ENCODE measurements around the gene KCNK7. TPM values are rescaled to one million over a fixed set of nuclear protein-coding genes. Genes with fewer than 3 reads are reported as not detected.

KCNK7 gene
- total RNA-seq, 3 donors from 2014 or later (not counting 1 experiment from before 2014, with no cell fraction given) = 6.3 to 11.2 (median 7.1) TPM

GRCh38 chr11:65586247-65586630 is 9.4 kb downstream of the KCNK7 start:
- WGBS (ENCODE audit: insufficient coverage) = 92% methylated on average over 4 of the region's 4 CpGs
- ATAC-seq (no peak), DNase-seq (no peak)
- H3K4me3 ChIP-seq (ENCODE audit: low read length) = no peak overlapping the region
- no peaks in the 10 kb centered on the region for H3K9me3 ChIP-seq (ENCODE audit: control insufficient read depth, insufficient read depth, low read length)
- no peaks in the 10 kb centered on the region for H3K27me3 ChIP-seq (ENCODE audit: control insufficient read depth, insufficient read depth, low read length)
- H3K27ac Mint-ChIP-seq = peak overlapping the region; percentile 52 to 60
- intact Hi-C loops (cut with micrococcal nuclease) = loop anchor here (10.0 kb wide), 1 partner anchor 221 kb away; no protein-coding TSS in a partner anchor
- no peak overlapping the region for H3K4me3 Mint-ChIP-seq
- no peaks in the 10 kb centered on the region for H3K9me3 Mint-ChIP-seq
- H3K36me3 Mint-ChIP-seq = no peaks in the 10 kb centered on the region
- no peak for TF ChIP-seq CTCF (IDR thresholded peaks at IDR 0.05)
- peaks cover 40% of the 10 kb centered on the region for H3K4me1 ChIP-seq (ENCODE audit: control insufficient read depth, insufficient read depth, low read length)
- peaks cover 29 to 55% of the 10 kb centered on the region in 2 donors for H3K4me1 Mint-ChIP-seq
- H3K36me3 ChIP-seq (ENCODE audit: control insufficient read depth, insufficient read depth, low read length) = peaks cover 43% of the 10 kb centered on the region
- H3K27ac ChIP-seq (ENCODE audit: low read length) = no peak overlapping the region
- H3K27me3 Mint-ChIP-seq (ENCODE audit: low read depth in 2 of 2) = no peaks in the 10 kb centered on the region

- H3K27ac Mint-ChIP-seq = peak overlapping the region; percentile 52 to 60
- no peak overlapping the region for H3K4me3 Mint-ChIP-seq
- no peak for TF ChIP-seq CTCF (IDR thresholded peaks at IDR 0.05)
- no peaks in the 10 kb centered on the region for H3K9me3 ChIP-seq (ENCODE audit: control insufficient read depth, insufficient read depth, low read length)
- WGBS (ENCODE audit: insufficient coverage) = 95% methylated on average over 50 of the region's 51 CpGs
- H3K36me3 ChIP-seq (ENCODE audit: control insufficient read depth, insufficient read depth, low read length) = peaks cover 47% of the 10 kb centered on the region
- H3K27me3 ChIP-seq (ENCODE audit: control insufficient read depth, insufficient read depth, low read length) = no peaks in the 10 kb centered on the region
- H3K36me3 Mint-ChIP-seq = no peaks in the 10 kb centered on the region
- H3K4me3 ChIP-seq (ENCODE audit: low read length) = no peak overlapping the region
- H3K9me3 Mint-ChIP-seq = no peaks in the 10 kb centered on the region
- peaks cover 29 to 55% of the 10 kb centered on the region in 2 donors for H3K4me1 Mint-ChIP-seq
- peaks cover 40% of the 10 kb centered on the region for H3K4me1 ChIP-seq (ENCODE audit: control insufficient read depth, insufficient read depth, low read length)
- H3K27ac ChIP-seq (ENCODE audit: low read length) = no peak overlapping the region
- H3K27me3 Mint-ChIP-seq (ENCODE audit: low read depth in 2 of 2) = no peaks in the 10 kb centered on the region
- ATAC-seq = no peak
- intact Hi-C loops (cut with micrococcal nuclease) = loop anchor here (10.0 kb wide), 1 partner anchor 221 kb away; no protein-coding TSS in a partner anchor
- no peak for DNase-seq
Measured at GRCh38 chr11:65585396-65586246, 10.0 kb downstream of the KCNK7 start.

- intact Hi-C loops (cut with micrococcal nuclease) = loop anchor here (10.0 kb wide), 1 partner anchor 220 kb away; no protein-coding TSS in a partner anchor
- WGBS (ENCODE audit: insufficient coverage) = 95% methylated on average over 46 of the region's 46 CpGs
- no peak overlapping the region for H3K27ac ChIP-seq (ENCODE audit: low read length)
- no peaks in the 10 kb centered on the region for H3K27me3 ChIP-seq (ENCODE audit: control insufficient read depth, insufficient read depth, low read length)
- no peak overlapping the region for H3K4me3 Mint-ChIP-seq
- peaks cover 29 to 55% of the 10 kb centered on the region in 2 donors for H3K4me1 Mint-ChIP-seq
- ATAC-seq (no peak), DNase-seq (no peak)
- no peaks in the 10 kb centered on the region for H3K36me3 Mint-ChIP-seq
- no peak overlapping the region for H3K4me3 ChIP-seq (ENCODE audit: low read length)
- H3K36me3 ChIP-seq (ENCODE audit: control insufficient read depth, insufficient read depth, low read length) = peaks cover 47% of the 10 kb centered on the region
- no peak overlapping the region for H3K27ac Mint-ChIP-seq
- H3K27me3 Mint-ChIP-seq (ENCODE audit: low read depth in 2 of 2) = no peaks in the 10 kb centered on the region
- no peaks in the 10 kb centered on the region for H3K9me3 ChIP-seq (ENCODE audit: control insufficient read depth, insufficient read depth, low read length)
- H3K9me3 Mint-ChIP-seq = no peaks in the 10 kb centered on the region
- peaks cover 39% of the 10 kb centered on the region for H3K4me1 ChIP-seq (ENCODE audit: control insufficient read depth, insufficient read depth, low read length)
- TF ChIP-seq CTCF (IDR thresholded peaks at IDR 0.05) = no peak
Measured at GRCh38 chr11:65584723-65585171, 10.9 kb downstream of the KCNK7 start.
